ENCODE results near the gene LSM14A.
"Not testable (repeated sequence)": the region's sequence is repeated elsewhere in the genome, so short reads cannot be mapped to it uniquely, and the experiment has no call there.

LSM14A gene

DNA sequence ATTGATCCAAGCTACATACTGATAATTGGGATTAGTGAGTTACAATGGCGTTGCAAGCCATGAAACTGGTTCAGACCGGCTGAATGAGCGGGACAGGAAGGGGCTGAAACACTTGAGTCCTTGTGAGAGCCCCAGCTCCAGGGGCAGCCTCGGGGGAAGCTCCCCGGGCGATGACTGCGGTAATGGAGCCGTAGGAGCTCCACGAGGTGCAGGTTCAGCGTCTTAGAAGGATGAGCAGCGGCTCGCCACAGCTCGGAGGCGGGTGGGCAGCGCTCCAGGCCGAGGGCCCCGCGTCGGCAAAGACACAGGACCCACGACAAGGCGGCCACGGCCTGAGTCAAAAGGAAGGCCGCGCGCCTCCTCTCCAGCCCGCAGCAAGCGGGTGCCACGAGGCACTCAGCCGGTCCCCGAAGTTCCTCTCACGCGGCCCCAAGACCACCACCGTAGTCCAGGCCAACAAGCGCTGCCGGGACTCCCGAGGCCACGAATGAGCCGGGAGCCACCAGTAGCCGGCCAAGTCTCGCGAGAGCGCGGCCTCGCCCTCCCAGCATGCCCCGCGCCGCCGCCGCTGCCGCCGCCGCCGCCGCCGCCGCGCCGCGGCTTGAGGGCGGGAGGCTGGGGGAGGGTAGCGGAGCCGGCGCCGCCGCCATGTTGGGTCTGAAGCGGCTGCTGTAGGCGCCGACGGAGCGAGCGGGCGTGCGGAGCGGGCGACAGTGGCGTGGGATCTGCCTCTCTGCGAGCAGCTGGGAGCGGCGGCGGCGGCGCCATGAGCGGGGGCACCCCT lies at the start of gene LSM14A:
TSS of gene LSM14A (plus strand) at position 628 of the 784 bp plus-strand sequence. CDS start at position 767, 139 bp downstream.
- DNase-seq: peak; percentile 59 to 91 (median 83)

- DNase-seq: no peak
These were observed 47.5 kb upstream of the LSM14A start for GRCh38 chr19:34124828-34125227.

DNA sequence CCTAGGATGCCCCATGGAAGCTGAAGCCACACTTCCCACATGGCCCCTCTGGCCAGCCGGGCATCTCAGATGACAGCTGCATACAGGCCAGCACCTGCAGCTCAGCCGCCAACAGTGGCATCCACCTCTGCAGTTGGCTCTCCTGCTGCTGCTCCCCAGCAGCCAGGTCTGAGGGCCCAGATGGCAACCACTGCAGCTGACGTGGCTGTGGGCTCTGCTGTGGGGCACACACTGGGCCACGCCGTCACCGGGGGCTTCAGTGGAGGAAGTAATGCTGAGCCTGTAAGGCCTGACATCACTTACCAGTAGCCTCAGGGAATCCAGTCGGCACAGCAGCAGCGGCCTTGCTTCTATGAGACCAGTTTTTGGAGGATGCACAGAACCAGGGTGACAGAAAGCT lies 45.3 kb upstream of the LSM14A start:
- no peak for DNase-seq

- no peak for DNase-seq
These were observed 44.6 kb upstream of the LSM14A start for GRCh38 chr19:34127684-34128189.

DNA sequence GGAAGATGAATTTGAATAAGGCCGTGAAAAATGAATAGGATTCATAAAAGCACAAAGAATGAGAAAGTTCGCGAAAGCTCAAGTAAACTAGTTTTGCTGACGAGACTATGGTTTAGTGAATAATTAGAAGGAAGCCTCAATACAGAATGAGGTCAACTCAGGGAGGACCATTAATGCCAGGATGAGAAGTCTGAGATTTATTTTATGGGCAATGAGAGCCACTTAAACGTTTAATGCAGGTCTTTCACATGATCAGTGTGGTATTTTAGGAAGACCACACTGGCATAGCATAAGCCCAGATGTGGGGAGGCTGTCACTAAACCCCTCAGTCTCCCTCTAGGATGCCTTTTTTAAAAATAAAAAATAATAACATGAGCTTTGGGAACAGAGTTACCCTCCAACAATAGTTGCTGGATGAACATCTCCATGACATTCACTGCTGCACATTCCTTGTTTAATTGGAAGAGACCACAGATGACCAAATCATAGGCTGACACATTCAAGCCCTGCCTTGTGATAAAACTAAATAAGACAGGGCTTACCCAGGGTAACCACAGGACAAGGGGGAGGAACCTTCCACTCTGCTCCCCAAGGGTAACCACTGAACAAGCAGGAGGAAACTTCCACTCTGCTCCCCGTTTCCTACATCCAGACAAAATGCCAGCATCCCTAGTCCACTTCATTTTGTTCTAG lies 43.6 kb upstream of the LSM14A start:
- DNase-seq: no peak

GRCh38 chr19:34131100-34131499 lies 41.2 kb upstream of the LSM14A start:
- no peak for DNase-seq

DNA sequence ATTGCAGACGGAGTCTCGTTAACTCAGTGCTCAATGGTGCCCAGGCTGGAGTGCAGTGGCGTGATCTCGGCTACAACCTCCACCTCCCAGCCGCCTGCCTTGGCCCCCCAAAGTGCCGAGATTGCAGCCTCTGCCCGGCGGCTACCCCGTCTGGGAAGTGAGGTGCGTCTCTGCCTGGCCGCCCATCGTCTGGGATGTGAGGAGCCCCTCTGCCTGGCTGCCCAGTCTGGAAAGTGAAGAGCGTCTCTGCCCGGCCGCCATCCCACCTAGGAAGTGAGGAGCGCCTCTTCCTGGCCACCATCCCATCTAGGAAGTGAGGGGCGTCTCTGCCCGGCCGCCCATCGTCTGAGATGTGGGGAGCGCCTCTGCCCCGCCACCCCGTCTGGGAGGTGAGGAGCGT lies 40.2 kb upstream of the LSM14A start:
- DNase-seq: not testable (repeated sequence)

DNA sequence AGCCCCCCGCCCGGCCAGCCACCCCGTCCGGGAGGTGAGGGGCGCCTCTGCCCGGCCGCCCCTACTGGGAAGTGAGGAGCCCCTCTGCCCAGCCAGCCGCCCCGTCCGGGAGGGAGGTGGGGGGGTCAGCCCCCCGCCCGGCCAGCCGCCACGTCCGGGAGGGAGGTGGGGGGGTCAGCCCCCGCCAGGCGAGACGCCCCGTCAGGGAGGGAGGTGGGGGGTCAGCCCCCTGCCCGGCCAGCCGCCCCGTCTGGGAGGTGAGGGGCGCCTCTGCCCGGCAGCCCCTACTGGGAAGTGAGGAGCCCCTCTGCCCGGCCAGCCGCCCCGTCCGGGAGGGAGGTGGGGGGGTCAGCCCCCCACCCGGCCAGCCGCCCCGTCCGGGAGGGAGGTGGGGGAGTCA lies 39.6 kb upstream of the LSM14A start:
- DNase-seq: not testable (repeated sequence)

DNA sequence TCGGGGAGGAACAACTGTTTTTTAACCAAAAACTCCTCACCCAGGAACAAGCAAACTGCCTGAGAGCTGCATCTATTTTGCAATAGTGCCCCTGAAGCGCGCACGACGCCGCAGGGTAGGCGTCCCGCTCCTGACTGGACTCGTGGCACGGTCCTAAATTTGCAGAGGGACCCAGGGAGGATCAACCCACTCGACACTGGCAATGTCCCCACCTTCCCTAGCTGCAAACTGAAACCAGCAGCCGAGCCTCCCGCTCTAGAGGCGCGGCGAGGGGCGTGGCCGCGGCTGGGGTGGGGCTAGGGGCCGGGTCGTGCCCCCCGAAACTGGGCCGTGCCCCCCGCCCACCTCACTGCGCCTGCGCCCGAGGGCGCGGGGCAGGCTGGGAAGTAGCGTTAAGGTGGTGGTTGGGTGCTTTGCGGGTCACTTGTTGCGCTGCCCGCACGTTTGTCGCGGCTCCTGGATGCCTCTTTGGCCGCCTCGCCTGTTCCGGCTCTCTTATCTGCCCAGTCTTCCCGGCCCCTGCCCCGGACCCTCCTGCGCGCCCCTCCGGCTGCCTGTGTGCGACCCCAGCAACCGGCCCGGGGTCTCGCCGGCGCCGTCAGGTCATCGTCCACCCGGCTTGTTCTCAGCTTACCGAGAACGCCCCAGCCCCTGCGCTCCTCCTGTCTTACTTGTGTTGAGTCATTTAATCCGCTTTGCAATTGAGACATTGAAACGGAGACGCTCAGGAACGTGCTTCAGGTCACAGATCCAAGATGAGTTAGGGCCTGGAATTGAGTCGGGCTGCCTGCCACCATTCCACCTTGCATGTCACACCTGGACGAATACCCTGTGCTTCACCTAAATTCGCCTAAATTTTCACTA lies 37.9 kb upstream of the LSM14A start:
- DNase-seq: peak; percentile 31 to 90 (median 68)

DNA sequence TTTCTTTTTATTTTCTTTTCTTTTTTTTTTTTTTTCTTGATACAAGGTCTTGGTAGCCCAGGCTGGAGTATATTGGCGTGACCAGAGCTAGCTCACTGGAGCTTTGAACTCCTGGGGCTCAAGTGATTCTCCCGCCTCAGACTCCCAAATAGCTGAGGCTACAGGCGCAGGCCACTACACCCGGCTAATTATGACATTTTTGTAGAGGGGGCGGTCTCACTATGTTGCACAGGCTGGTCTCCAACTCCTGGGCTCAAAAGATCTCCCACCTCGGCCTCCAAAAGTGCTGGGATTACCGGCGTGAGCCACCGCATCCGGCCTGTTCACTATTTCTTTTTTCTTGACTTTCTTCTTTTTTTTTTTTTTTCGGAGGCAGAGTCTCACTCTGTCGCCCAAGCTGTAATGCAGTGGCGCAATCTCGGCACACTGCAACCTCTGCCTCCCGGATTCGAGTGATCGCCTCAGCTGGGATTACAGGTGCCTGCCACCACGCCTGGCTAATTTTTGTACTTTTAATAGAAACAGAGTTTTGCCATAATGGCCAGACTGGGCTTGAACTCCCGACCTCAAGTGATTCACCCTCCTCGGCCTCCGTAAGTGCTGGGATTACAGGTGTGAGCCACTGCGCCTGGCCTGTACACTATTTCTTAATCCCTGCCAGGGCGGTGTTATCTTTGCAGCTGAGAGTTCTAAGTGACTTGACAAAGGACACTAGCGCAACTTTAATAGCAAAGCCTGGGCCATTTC lies 37.1 kb upstream of the LSM14A start:
- no peak for DNase-seq

DNA sequence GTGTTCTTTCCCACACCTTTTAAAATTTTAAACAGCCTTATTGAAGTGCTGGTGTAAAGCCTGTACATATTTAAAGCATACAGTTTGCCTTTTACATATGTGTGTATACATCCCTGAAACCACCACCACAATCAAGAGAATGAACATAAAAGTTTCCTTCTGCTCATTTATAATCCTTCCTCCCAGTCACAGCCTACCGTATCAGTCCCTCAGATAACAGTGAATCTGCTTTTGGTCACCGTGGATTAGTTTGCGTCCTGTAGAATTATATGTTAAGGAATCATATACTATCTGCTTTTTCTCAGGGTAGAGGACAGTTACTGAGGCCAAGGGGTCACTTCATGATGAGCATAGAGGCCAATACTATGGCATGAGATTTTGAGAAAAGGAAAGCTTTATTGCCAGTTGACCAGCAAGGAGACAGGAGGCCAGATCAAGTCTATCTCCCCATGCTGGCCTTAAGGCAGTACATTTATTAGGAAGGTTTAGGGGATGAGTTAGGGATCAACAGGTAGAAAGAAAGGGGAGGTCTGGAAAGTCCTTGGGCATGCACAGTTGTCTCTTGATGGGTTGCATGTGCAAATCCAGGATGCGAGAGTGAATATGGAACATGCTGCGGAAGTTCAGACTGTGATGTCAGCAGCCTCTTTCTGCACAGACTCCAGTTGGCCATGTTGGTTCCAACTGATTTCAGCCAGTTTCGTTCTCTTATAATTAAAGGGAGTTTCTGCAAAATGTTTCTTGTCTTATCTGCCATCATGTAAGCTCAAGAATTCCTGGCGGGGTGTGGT lies 36.3 kb upstream of the LSM14A start:
- no peak for DNase-seq

DNA sequence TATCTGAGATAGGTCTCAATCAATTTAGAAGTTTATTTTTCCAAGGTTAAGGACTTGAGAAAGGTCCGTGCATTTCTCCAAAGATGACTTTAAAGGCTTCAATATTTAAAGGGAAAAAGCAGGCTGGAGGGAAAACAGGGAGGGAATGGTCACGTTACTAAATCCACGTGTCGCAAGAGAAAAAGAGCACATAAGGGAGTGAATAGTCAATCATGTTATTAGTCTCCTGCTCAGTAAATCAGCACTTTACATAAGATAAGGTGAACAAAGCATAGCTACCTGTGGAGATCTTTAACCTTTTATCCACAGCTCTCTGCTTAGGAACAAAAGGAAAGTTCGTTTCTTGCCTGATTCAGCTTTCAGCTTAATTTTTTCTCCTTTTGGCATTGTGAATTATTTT lies 31.3 kb upstream of the LSM14A start:
- DNase-seq: no peak

DNA sequence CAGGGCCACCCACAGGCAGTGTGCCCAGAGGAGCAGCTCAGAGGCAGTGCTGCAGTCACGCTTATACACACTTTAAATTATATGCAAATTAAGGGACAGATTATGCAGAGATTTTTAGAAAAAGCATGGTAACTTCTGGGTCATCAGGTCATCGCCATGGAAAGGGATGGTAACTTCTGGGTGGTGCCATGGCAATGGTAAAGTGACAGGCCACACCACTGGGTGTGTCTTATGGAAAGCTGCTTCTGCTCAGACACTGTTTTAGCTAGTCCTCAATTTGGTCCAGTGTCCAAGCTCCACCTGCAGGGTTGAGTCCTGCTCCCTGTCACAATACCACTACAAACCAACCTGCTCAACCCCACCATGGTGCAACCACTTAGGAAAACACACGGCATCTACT lies 29.9 kb upstream of the LSM14A start:
- no peak for DNase-seq

DNA sequence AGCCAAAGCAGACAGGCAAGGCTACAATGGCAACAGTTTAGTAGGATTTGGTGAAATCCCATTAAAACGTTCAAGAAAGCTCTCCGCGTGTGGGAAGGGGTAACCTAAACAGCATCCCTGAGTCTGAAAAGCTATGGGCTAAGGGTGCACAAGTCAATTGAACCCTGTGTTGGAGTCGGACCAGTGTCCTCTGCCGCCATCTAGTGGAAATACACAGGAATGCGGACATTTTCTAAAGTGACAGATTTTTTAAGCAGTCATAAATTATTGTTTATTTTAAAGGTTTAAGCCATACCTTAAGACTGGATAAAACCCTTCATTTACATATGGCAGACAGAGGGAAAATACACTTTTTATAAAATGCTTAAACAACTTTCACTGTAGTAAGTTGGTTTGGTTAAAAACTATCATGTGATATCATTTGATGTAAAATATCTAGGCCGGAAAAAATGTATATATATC lies 26.5 kb upstream of the LSM14A start:
- DNase-seq: peak in 6 of 14 donors; percentile 4 to 15 (median 8)

DNA sequence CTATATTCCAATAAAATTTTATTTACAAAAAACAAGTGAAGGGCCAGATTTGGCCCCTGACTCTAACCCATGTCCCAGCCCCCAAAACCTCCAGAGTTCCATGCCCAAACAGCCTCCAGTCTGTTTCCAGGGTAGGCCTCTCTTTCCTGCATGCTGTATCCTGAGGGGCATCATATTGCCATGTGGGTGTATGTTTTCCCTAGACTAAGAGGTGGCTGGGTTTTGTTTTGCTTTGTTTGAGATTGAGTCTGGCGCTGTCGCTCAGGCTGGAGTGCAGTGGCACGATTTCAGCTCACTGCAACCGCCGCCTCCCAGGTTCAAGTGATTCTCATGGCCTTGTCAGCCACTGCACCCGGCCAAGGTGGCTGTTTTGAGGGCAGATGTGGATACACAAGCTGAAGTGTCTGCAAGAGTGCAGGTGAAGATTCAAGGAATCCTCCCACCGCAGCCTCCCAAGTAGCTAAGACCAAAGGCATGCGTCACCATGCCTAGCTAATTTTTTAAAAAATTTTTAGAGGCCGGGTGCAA lies 23.6 kb upstream of the LSM14A start:
- DNase-seq: no peak

- no peak for DNase-seq
These were observed 22.4 kb upstream of the LSM14A start for GRCh38 chr19:34149873-34150272.

DNA sequence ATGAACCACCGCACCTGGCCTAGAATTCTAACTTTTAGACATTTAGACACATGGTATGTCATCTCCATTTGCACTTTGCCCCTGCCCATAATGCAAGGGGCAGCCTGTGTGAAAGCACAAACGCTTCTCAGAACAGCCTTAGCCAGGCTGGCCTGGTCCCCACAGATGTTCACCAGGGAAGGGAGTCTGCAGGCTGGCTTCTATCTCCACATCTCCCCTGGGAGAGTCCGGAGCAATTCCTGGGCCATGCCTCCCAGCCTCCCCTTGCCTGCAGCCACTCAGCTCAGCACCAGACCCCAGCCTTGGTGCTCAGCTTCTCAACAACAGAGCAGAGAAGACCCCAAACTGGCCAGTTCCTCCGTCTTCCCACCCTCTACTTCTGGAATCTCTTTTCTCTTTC lies 21.7 kb upstream of the LSM14A start:
- DNase-seq: no peak

DNA sequence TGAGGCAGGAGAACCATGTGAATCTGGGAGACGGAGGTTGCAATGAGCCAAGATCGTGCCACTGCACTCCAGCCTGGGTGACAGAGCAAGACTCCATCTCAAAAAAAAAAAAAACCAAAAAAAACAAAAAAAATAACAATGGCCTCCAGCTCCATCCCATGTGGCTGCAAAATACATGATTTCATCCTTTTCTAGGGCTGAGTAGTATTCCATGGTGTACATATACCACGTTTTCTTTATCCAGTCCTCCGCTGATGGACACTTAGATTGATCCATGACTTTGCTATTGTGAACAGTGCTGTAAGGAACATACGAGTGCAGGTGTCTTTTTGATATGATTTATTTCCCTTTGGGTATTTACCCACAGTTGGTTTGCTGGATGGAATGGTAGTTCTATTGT lies 20.9 kb upstream of the LSM14A start:
- no peak for DNase-seq

GRCh38 chr19:34154401-34154800 lies 17.9 kb upstream of the LSM14A start:
- DNase-seq: no peak

- no peak for DNase-seq
These were observed 16.6 kb upstream of the LSM14A start for GRCh38 chr19:34155686-34156085.

- not testable (repeated sequence) for DNase-seq
These were observed 13.3 kb upstream of the LSM14A start for GRCh38 chr19:34158966-34159365.

Data from C1 segment of cervical spinal cord (tissue), 14 donors.